Loucy (cell line): ENCODE data around the gene SYTL1.

Experiments used
- EZH2phosphoT487 ChIP-seq: fragments of 200-600 bp; IDR thresholded peaks from 2 replicates; pipeline ENCODE4 v1.6.1; 2018; ENCODE audit warnings: antibody characterized with exemption, mild to moderate bottlenecking, moderate library complexity, borderline replicate concordance
- TF ChIP-seq, protein P1 (sequence below): fragments of 200-600 bp; sonication (generic); conservative IDR thresholded peaks from 2 replicates; pipeline ENCODE4 v1.5.1; 2014; ENCODE audit warnings: mild to moderate bottlenecking, antibody characterized with exemption, low read length

DNA sequence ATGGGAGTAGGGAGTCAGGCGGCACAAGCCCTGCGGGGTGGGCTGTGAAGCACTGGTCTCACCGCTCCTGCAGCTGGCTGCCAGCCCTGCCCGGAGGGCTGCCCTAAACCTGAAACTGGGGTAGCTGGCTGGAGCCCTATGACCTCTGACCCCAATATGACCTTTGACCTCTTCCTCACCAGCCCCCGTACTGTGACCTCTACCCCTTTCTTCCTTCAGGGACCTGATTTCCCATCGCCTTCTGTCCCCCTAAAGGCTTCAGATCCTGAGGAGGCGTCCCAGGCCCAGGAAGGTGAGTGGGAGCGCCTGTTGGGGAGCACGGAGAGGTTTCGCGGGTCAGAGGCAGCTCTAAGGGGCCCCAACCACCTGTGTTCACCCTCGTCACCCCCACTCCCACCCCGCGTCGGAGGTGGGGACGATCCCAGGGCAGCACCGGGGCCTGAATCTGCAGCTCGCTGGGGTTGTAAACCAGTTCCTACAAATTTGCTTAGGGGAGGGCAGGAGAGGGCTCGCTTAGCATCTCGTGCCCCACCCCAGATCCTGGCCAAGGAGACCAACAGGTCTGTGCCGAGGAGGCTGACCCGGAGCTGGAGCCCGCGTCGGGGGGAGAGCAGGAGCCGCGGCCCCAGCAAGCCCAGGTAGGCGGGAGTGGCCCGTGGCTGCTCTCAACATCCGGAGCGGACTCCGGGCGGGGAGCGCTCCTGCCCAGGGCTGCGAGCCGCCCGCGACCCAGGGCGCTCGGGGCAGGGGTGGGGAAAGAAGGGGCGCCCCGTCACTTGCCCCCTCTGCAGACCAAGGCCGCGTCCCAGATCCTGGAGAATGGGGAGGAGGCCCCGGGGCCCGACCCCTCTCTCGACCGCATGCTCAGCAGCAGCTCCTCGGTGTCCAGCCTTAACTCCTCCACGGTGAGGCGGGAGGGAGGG, 7.3 kb downstream of the SYTL1 start:
- TF ChIP-seq, protein P1, sequence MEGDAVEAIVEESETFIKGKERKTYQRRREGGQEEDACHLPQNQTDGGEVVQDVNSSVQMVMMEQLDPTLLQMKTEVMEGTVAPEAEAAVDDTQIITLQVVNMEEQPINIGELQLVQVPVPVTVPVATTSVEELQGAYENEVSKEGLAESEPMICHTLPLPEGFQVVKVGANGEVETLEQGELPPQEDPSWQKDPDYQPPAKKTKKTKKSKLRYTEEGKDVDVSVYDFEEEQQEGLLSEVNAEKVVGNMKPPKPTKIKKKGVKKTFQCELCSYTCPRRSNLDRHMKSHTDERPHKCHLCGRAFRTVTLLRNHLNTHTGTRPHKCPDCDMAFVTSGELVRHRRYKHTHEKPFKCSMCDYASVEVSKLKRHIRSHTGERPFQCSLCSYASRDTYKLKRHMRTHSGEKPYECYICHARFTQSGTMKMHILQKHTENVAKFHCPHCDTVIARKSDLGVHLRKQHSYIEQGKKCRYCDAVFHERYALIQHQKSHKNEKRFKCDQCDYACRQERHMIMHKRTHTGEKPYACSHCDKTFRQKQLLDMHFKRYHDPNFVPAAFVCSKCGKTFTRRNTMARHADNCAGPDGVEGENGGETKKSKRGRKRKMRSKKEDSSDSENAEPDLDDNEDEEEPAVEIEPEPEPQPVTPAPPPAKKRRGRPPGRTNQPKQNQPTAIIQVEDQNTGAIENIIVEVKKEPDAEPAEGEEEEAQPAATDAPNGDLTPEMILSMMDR: no peak
- no peak for TF ChIP-seq EZH2phosphoT487
